Uterus (tissue), 4 donors: ENCODE results near the gene LYST. TPM values are rescaled to one million over a fixed set of nuclear protein-coding genes. Genes with fewer than 3 reads are reported as not detected.

Source experiments
- DNase-seq, 2 donors: peaks; one replicate each; pipeline ENCODE4 v3.0.0-alpha.2; 2019 to 2020
- H3K27ac ChIP-seq, 2 donors: fragments of 200-600 bp; sonication (generic); 1 replicate in 1 of 2; 2 replicates in 1 of 2; pipeline ENCODE4 v1.5.1; 2016 to 2018
- H3K27me3 ChIP-seq, 2 donors: fragments of 200-600 bp; sonication (generic); one replicate each; pipeline ENCODE4 v1.5.1; 2018 to 2019; ENCODE audit warnings: control low read depth in 1 of 2
- H3K36me3 ChIP-seq, 2 donors: fragments of 200-600 bp; sonication (generic); one replicate each; pipeline ENCODE4 v1.5.1; 2019; ENCODE audit warnings: control low read depth in 1 of 2
- H3K4me1 ChIP-seq, 2 donors: fragments of 200-600 bp; sonication (generic); one replicate each; pipeline ENCODE4 v1.5.1; 2018 to 2019; ENCODE audit warnings: control low read depth in 1 of 2
- H3K4me3 ChIP-seq, 2 donors: fragments of 200-600 bp; sonication (generic); 1 replicate in 1 of 2; 2 replicates in 1 of 2; pipeline ENCODE4 v1.5.1; 2018 to 2019; ENCODE audit warnings: mild to moderate bottlenecking in 1 of 2
- H3K9me3 ChIP-seq, 2 donors: fragments of 200-600 bp; sonication (generic); one replicate each; pipeline ENCODE4 v1.5.1; 2019; ENCODE audit warnings: control low read depth in 1 of 2
- POLR2A ChIP-seq, 2 donors: fragments of 450-650 bp; IDR thresholded peaks; one replicate each; pipeline ENCODE4 v1.6.1; 2016; ENCODE audit warnings: antibody characterized with exemption in 2 of 2, mild to moderate bottlenecking in 1 of 2, moderate library complexity in 1 of 2
- intact Hi-C: fragments of 100-400 bp; cut with DNase I; formaldehyde crosslinking; loops from one replicate; pipeline ENCODE4 v1.15.1; 2023; ENCODE audit warnings: low total_unique reads
- total RNA-seq, 4 donors: library from RNA; depleted of rRNA in 3 of 4; stranded (reverse); fragments of >200 nt in 3 of 4; gene quantifications; one replicate each; pipeline versions ENCODE4 v1.1.0 to v1.2.4, GENCODE V29; 2014 to 2023
- TF ChIP-seq, protein P1 (sequence below), 4 experiments: fragments of 200-600 bp in 2 of 4; fragments of 450-650 bp in 2 of 4; sonication (generic) in 2 of 4; IDR thresholded peaks; one replicate each; pipeline ENCODE4 v1.5.1; 2016 to 2019; ENCODE audit warnings: antibody characterized with exemption in 4 of 4, mild to moderate bottlenecking in 2 of 4, moderate library complexity in 1 of 4
- donor health status: DM: yes; HTN: yes; CAD: no.

Gene LYST
- total RNA-seq, 4 donors from 2014 or later: 25.6 to 68.2 (median 32.9) TPM

DNA sequence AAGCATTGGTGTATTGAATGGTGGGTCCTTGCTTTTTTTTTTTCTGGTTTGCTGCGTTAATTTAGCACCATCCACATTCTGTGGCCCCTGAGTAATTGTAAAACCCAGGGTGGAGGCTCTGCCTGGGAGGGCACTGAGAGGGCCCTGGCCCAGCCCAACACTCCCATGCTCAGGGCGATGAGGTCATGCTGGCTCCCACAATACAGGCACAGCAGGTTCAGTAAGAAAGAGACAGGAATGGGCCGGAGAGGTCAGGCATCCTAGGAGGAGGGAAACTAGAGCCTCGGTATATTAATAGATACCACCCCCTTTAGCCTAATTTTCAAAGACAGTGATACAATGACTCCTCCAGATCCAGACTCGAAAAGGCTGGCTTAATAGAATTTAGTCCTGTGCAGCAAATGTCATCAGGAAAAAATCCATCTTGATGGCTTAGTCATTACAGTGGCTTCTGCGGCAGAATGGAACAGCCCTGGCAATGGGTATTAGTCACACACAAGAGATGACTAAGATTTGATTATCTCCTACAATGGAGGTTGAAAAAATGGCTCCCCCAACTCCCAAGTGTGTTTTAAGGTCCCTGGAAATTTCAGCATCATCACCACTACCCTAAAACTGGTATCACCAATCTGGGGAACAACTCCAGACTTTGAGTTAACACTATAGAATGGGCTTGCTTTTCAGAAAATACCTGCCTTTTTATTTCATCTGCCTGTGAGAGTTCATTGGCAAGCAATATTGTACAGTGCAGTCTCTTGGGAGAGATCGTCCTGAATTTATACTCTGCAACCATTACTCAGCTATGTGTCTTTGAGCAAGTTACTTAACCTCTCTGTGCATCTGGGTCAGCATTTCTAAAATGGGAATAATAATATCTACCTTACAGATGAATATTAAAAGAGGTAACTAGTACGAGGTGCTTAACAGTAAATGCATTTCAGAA lies 43.9 kb upstream of the LYST start:
- Histone ChIP-seq H3K4me3 (no peak overlapping the region), H3K27me3 (no peaks in the 10 kb centered on the region), H3K36me3 (no peaks in the 10 kb centered on the region), H3K4me1 (no peaks in the 10 kb centered on the region), H3K27ac (peak overlapping the region; percentile 22 to 53), H3K9me3 (no peaks in the 10 kb centered on the region)
- intact Hi-C loops: no loop called here
- no peak for TF ChIP-seq POLR2A (IDR thresholded peaks at IDR 0.05)
- TF ChIP-seq, protein P1, sequence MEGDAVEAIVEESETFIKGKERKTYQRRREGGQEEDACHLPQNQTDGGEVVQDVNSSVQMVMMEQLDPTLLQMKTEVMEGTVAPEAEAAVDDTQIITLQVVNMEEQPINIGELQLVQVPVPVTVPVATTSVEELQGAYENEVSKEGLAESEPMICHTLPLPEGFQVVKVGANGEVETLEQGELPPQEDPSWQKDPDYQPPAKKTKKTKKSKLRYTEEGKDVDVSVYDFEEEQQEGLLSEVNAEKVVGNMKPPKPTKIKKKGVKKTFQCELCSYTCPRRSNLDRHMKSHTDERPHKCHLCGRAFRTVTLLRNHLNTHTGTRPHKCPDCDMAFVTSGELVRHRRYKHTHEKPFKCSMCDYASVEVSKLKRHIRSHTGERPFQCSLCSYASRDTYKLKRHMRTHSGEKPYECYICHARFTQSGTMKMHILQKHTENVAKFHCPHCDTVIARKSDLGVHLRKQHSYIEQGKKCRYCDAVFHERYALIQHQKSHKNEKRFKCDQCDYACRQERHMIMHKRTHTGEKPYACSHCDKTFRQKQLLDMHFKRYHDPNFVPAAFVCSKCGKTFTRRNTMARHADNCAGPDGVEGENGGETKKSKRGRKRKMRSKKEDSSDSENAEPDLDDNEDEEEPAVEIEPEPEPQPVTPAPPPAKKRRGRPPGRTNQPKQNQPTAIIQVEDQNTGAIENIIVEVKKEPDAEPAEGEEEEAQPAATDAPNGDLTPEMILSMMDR (IDR thresholded peaks at IDR 0.05): no peak
- DNase-seq: peak; percentile 35 to 53

DNA sequence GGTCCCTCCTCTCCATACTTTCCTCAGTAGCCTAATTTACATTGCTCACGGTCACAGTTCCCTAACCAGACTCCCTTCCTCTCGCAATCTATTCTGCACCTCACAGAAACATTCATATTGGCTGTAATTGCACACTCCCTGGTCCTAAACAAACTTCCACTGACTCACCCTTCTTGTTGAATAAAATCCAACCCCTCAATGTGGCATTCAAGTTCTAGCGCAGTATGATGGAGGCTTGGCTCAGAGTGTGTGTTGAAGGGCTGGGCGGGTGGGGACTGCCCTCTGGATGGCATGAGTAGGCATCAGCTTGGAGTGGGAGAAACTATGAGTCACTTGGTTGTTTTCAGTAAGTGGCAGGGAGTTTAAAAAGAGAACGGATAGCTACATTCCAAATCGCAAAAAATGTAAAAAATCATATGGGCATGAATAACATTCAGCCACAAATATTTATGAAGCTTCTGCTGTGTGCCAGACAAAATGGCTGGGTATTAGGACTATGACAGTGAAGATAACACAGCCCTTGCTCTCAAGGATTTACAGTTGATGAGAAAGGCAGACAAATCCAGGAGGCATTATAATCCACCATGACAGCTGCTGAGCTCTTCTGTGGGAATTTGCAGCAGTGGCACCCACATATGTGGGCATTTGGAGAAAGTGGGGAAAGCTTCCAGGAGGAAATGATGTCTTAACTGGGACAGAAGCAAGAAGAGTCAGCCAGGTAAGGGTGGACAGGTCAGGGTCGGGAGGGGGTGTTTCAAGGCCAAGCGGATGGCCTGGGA lies 42.2 kb upstream of the LYST start:
- no peaks in the 10 kb centered on the region for H3K4me1 ChIP-seq
- no peaks in the 10 kb centered on the region for H3K36me3 ChIP-seq
- TF ChIP-seq, protein P1 (IDR thresholded peaks at IDR 0.05): no peak
- no peak for TF ChIP-seq POLR2A (IDR thresholded peaks at IDR 0.05)
- intact Hi-C loops: no loop called here
- H3K27ac ChIP-seq: peak overlapping the region in 1 of 2 donors; percentile 22
- DNase-seq: no peak
- no peak overlapping the region for H3K4me3 ChIP-seq
- no peaks in the 10 kb centered on the region for H3K27me3 ChIP-seq
- no peaks in the 10 kb centered on the region for H3K9me3 ChIP-seq

DNA sequence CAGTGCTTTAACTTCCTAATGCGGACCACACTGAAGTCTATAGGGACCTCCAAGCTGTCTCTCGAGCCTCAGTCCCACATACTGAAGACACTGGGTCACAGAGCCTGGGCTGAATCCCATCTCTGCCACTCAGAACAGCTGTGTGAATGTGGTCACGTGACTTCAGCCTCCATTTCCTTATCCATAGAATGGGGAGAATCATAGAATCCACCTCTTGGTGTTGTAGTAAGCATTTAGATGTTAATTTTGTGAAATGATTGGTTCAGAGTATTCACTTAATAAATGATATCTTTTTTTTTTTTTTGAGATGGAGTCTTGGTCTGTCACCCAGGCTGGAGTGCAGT lies 41.2 kb upstream of the LYST start:
- H3K27ac ChIP-seq: no peak overlapping the region
- no peaks in the 10 kb centered on the region for H3K27me3 ChIP-seq
- intact Hi-C loops: no loop called here
- DNase-seq: no peak
- H3K9me3 ChIP-seq: no peaks in the 10 kb centered on the region
- no peaks in the 10 kb centered on the region for H3K36me3 ChIP-seq
- TF ChIP-seq POLR2A (IDR thresholded peaks at IDR 0.05): no peak
- TF ChIP-seq, protein P1 (IDR thresholded peaks at IDR 0.05): no peak
- no peak overlapping the region for H3K4me3 ChIP-seq
- no peaks in the 10 kb centered on the region for H3K4me1 ChIP-seq

DNA sequence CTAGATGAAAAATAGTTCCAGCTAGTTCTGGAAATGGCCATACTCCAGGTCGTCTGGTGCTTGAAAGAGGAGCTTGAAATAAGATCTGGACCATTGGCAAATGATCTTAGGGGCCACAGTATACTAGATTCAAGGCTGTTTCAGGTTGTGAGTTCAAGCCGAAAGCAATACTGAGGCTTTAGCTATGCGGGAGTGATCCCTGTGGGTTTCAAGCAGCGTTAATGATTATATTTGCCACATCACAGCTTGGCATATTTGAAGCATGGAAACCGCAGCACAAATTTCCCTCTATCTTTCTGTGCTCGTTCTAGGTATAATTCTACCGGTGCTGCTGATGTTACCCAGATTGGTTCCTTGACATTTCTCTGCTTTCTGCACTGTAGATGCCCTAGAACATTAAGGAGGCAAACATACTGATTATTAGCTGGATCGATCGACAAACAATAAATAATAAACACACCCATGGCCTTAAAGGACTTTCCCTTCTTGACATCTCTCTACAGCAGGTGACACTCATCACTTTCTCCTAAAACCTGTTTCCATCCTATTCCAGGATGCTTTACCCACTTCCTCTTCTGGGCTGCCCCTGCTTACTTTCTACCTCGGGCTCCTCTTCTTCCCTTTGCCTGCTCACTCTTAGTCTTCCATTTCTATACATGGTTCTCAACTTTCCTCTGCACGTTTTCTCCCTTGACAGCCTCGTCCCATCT lies 40.6 kb upstream of the LYST start:
- Histone ChIP-seq H3K36me3 (no peaks in the 10 kb centered on the region), H3K9me3 (no peaks in the 10 kb centered on the region), H3K4me1 (no peaks in the 10 kb centered on the region), H3K27me3 (no peaks in the 10 kb centered on the region), H3K4me3 (no peak overlapping the region), H3K27ac (no peak overlapping the region)
- intact Hi-C loops: no loop called here
- no peak for TF ChIP-seq POLR2A (IDR thresholded peaks at IDR 0.05)
- TF ChIP-seq, protein P1 (IDR thresholded peaks at IDR 0.05): no peak
- no peak for DNase-seq
